Islet precursor cell (in vitro differentiated cells): ENCODE results near the gene CSH2.

Experiments used
- DNase-seq: peaks from one replicate; pipeline ENCODE4 v3.0.0-alpha.2; 2018

The CSH2 gene

DNA sequence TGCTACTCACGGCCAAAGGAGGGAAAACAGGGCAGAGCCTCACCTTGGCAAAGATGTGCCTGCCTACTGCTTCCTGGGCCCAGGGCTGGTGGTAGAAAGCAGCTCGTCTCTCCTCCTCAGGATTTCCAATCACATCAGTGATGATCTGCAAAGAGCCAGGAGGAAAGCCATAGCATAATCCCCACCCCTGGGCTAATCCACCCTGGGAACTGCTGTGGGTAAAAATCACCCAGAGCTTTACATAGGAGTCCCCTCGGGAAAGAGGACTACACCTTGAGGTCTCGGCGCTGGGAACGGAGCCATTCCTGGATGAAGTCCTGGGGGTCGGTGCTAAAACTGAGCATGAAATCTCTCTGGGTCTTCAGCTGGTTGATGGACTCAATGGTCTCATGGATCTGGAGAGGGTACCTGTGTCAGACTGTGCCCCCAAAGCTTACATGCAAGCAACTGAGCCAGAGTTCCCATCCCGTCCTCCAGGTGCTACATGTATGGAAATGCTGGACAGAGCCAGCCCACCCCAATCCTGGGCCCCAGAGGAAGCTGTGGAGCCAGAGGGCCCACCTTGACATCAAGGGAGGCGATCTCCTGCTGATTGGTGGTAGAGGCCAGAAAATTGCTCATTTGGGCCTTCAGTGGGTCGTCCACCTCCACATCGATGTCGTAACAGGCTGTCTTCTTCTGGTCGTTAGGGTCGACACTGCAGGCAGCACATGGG is 40.3 kb downstream of the CSH2 start:
- no peak for DNase-seq

- DNase-seq: no peak
Observed at GRCh38 chr17:63832455-63832854, 41.0 kb downstream of the CSH2 start.

DNA sequence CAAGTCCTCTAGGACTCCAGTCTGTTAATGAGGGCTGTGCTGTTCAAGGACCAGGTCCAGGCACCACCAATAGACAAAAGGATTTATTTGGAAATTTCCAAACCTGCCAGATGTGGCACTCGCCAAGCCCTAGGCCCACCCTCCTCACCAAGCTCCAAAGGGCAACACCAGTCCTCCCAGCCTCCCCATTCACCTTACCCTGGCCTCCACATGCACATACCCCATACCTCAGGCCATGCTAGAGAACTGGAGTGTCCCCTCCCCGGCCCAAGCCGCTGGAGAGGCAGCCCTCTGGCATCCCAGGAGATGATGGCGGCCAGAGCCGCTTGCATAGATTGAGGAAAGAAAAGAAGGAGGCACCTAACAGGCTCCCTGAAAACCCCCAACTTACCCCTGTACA is 41.5 kb downstream of the CSH2 start:
- no peak for DNase-seq

GRCh38 chr17:63831505-63831904 is 42.0 kb downstream of the CSH2 start:
- DNase-seq: no peak

DNA sequence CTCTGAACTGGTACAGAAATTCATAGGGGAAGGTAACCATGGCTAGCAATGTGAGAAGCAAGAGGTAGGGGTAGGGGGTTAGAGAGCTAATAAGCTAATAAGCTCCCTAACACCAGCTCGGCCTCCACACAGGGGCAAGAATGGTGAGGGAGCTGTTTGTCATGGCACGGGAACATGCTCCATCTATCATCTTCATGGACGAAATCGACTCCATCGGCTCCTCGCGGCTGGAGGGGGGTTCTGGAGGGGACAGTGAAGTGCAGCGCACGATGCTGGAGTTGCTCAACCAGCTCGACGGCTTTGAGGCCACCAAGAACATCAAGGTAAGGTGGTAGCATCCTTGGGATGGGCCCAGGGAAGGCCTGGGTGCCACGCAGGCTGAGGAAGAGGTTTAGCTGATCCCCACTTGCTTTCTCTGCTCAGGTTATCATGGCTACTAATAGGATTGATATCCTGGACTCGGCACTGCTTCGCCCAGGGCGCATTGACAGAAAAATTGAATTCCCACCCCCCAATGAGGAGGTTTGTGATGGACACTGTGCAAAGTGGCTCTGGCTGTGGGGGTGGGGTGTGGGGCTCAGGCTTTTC is 42.5 kb downstream of the CSH2 start:
- DNase-seq: no peak

- no peak for DNase-seq
Observed at GRCh38 chr17:63830278-63830677, 43.2 kb downstream of the CSH2 start.

GRCh38 chr17:63828936-63829335 is 44.5 kb downstream of the CSH2 start:
- DNase-seq: no peak

- DNase-seq: no peak
Observed at GRCh38 chr17:63827801-63828221, 45.7 kb downstream of the CSH2 start.

DNA sequence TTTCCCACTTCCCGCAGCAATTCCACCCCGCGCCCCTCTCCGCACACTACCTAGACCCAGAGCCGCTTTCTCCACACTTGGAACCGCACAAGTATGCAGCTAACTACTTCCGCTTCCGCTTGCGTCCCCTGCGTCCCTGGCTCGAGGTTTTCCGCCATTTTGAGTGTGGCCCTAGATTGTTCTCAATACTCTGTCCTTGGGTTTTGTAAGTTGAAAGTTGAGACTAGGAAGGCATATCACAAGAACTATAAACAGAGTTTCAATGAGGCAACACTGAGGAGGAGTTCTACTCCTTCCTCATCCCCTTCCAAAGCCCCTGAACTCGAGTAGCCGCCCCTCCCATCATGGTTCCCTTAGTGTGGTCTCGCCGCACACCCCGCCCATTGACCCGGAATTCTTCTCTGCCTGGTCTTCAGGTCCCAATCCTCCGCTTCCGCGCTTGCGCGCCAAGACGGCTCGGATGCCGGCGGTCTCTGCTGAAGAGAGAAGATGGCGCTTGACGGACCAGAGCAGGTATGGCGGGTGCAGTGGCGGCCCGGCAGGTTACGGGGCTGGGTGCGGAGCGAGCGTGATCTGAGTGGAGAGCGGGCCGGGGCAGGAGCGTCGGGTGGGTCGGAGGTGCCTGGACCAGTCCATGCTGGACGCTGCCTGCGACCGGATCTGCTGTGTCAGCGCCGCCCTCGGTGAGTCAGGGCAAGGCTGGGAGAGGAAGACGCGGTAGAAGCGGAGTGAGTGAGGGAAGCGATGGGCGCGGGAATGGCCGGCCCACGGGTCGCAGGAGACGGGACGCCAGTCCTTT is 46.3 kb downstream of the CSH2 start, which contains the start of the genes FTSJ3 and PSMC5:
FTSJ3 (minus strand) TSS at position 662 of the 799 bp plus-strand sequence. CDS start 761 bp downstream, outside the sequence.
PSMC5 (plus strand) TSS at position 430 of the 799 bp plus-strand sequence; CDS start at position 490, 60 bp downstream.
- peak; percentile 99 for DNase-seq

GRCh38 chr17:63826468-63827001 is 46.9 kb downstream of the CSH2 start:
- DNase-seq: no peak

DNA sequence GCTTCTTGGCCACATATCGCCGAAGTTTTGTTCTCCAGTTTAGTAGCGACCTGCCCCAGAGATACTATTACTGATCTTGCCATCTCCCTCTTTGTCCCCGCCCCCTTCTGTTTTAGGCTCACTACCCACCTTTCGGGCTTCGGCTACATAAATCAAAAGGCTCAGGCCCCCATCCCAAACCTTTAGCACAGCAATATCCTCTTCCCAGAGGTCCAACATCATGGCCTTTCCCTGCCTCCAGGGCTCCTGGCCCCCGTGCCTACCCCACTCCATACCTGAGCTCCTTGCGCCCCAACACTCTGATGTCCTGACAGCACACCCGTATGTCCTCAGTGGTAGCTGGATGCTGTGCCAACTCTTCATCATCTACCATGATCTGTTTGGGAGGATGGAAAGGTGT is 49.1 kb downstream of the CSH2 start:
- no peak for DNase-seq

- no peak for DNase-seq
Observed at GRCh38 chr17:63823659-63824331, 49.7 kb downstream of the CSH2 start.

DNA sequence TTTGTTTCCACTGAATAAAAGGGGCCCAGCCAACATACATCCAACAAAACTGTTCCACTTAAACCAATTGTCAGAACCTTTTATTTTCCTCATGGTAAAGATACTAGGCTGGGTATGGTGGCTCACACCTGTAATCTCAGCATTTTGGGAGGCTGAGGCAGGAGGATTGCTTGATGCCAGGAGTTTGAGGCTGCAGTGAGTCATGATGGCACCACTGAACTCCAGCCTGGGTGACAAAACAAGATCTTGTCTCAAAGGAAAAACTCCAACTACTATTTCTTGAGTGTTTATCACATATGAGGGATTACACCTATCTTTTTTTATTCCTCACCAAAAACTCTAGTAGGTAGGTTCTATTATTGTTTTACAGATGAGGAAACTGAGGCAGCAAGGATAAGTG is 50.9 kb downstream of the CSH2 start:
- DNase-seq: no peak
